HCT116 (cell line): ENCODE measurements around the gene FPR1. TPM values are rescaled to one million over a fixed set of nuclear protein-coding genes. Genes with fewer than 3 reads are reported as not detected.

Experiments used
- ATAC-seq: fragments of 200-7000 bp; cut with Tn5 transposase; 2 replicates; pipeline ENCODE4 v1.9.1; 2020; ENCODE audit warnings: mild to moderate bottlenecking, moderate library complexity
- BruUV-seq: library from RNA; stranded (reverse); fragments of 400-500 nt; replicated peaks from 2 replicates; lab custom pipeline; 2021; lab: Mats Ljungman, UMichigan
- CTCF ChIA-PET: fragments of 300-600 bp; sonication (Branson Sonifier 250); formaldehyde crosslinking; loops from one replicate; lab custom pipeline; 2021; ENCODE audit warnings: antibody characterized with exemption; lab: Charles Lee
- POLR2A ChIA-PET: fragments of 300-600, 350-600 bp; sonication (Branson Sonifier 250); formaldehyde crosslinking; loops from one replicate; lab custom pipeline; 2021; ENCODE audit warnings: antibody characterized with exemption; lab: Charles Lee
- RAD21 ChIA-PET, 2 experiments: fragments of 300-600 bp; sonication (Branson Sonifier 250); formaldehyde crosslinking; loops; one replicate each; lab custom pipeline; 2023; ENCODE audit warnings: low total read pairs in 2 of 2; ENCODE audit not compliant: uncharacterized antibody in 2 of 2, unreplicated experiment in 2 of 2, low non-redundant PET in 1 of 2; lab: Charles Lee
- DNase-seq: peaks from one replicate; pipeline ENCODE4 v3.0.0-alpha.2; 2010; ENCODE audit warnings: low read depth, low spot score
- H2AFZ ChIP-seq: fragments of 200-600 bp; shearing (Covaris generic), sonication (generic); 2 replicates; pipeline ENCODE4 v1.6.1; 2017; ENCODE audit warnings: low read depth, mixed run types, mixed read lengths, antibody characterized with exemption, low read length; ENCODE audit not compliant: poor library complexity, severe bottlenecking
- H3K27ac ChIP-seq: 2 replicates; pipeline ENCODE4 v1.5.1; 2012; ENCODE audit warnings: low read depth, low read length
- H3K27me3 ChIP-seq: fragments of 200-600 bp; sonication (generic); 2 replicates; pipeline ENCODE4 v1.6.1; 2016; ENCODE audit warnings: mixed run types, low read length, mixed read lengths; ENCODE audit not compliant: insufficient read depth
- H3K36me3 ChIP-seq, 2 experiments: fragments of 200-500 bp in 1 of 2; fragments of 200-600 bp in 1 of 2; sonication (Bioruptor generic) in 1 of 2; sonication (generic) in 1 of 2; 2 replicates each; pipeline versions ENCODE4 v1.5.1 to v1.6.1; 2014 to 2016; ENCODE audit warnings: low read length in 2 of 2, inconsistent platforms in 1 of 2, mixed read lengths in 1 of 2, mixed run types in 1 of 2; ENCODE audit not compliant: insufficient read depth in 2 of 2, control insufficient read depth in 1 of 2
- H3K4me1 ChIP-seq, 2 experiments: fragments of 200-600 bp in 1 of 2; sonication (generic) in 1 of 2; 2 replicates each; pipeline versions ENCODE4 v1.5.1 to v1.6.1; 2012 to 2017; ENCODE audit warnings: low read length in 2 of 2, inconsistent platforms in 1 of 2, mild to moderate bottlenecking in 1 of 2, mixed read lengths in 1 of 2, mixed run types in 1 of 2, moderate library complexity in 1 of 2; ENCODE audit not compliant: insufficient read depth in 2 of 2, control insufficient read depth in 1 of 2
- H3K4me2 ChIP-seq: fragments of 200-600 bp; sonication (generic); 2 replicates; pipeline ENCODE4 v1.6.1; 2017; ENCODE audit warnings: mixed run types, low read length, mixed read lengths
- H3K4me3 ChIP-seq, 2 experiments: fragments of 200-600 bp in 1 of 2; sonication (generic) in 1 of 2; replicated peaks in 1 of 2; 2 replicates each; pipeline ENCODE4 v1.5.1; 2011 to 2016; ENCODE audit warnings: low read length in 2 of 2, control low read depth in 1 of 2, low read depth in 1 of 2, mild to moderate bottlenecking in 1 of 2, mixed read lengths in 1 of 2, mixed run types in 1 of 2
- H3K79me2 ChIP-seq: fragments of 200-600 bp; sonication (generic); 2 replicates; pipeline ENCODE4 v1.6.1; 2017; ENCODE audit warnings: mild to moderate bottlenecking, mixed run types, low read length, moderate library complexity, mixed read lengths; ENCODE audit not compliant: insufficient read depth
- H3K9ac ChIP-seq: fragments of 200-600 bp; sonication (generic); 2 replicates; pipeline ENCODE4 v1.6.1; 2016; ENCODE audit warnings: low read length, mixed read lengths
- H3K9me2 ChIP-seq: fragments of 200-600 bp; sonication (generic), shearing (Covaris generic); 2 replicates; pipeline ENCODE4 v1.6.1; 2017; ENCODE audit warnings: mixed run types, mild to moderate bottlenecking, moderate library complexity; ENCODE audit not compliant: insufficient read depth
- H3K9me3 ChIP-seq, 2 experiments: fragments of 200-500 bp in 1 of 2; fragments of 200-600 bp in 1 of 2; sonication (Bioruptor generic) in 1 of 2; sonication (generic) in 1 of 2; 2 replicates each; pipeline ENCODE4 v1.6.1; 2014 to 2017; ENCODE audit warnings: low read length in 2 of 2, mixed read lengths in 2 of 2, inconsistent platforms in 1 of 2, low read depth in 1 of 2, mild to moderate bottlenecking in 1 of 2, mixed run types in 1 of 2, moderate library complexity in 1 of 2; ENCODE audit not compliant: control insufficient read depth in 1 of 2, insufficient read depth in 1 of 2
- H4K20me1 ChIP-seq: fragments of 200-600 bp; sonication (generic), shearing (Covaris generic); 2 replicates; pipeline ENCODE4 v1.6.1; 2017; ENCODE audit warnings: mixed run types, mild to moderate bottlenecking, moderate library complexity; ENCODE audit not compliant: insufficient read depth
- ATF3 ChIP-seq: IDR thresholded peaks from 2 replicates; pipeline ENCODE4 v1.6.1; 2012
- CEBPB ChIP-seq: IDR thresholded peaks from 2 replicates; pipeline ENCODE4 v1.6.1; 2012; ENCODE audit warnings: low read depth
- JUND ChIP-seq: IDR thresholded peaks from 2 replicates; pipeline ENCODE4 v1.6.1; 2012
- POLR2A ChIP-seq: IDR thresholded peaks from 2 replicates; pipeline ENCODE4 v1.7.0; 2011; ENCODE audit warnings: borderline replicate concordance; ENCODE audit not compliant: insufficient read depth, insufficient read length; ENCODE audit errors: extremely low read depth
- POLR2AphosphoS5 ChIP-seq: IDR thresholded peaks from 2 replicates; pipeline ENCODE4 v1.6.1; 2011; ENCODE audit warnings: mild to moderate bottlenecking, low read depth, low read length, moderate library complexity
- SP1 ChIP-seq: IDR thresholded peaks from 2 replicates; pipeline ENCODE4 v1.6.1; 2012; ENCODE audit warnings: low read depth
- intact Hi-C: fragments of 100-400 bp; cut with micrococcal nuclease; formaldehyde crosslinking; loops from 2 replicates; pipeline ENCODE4 v1.10.0; 2022
- total RNA-seq: library from RNA; stranded (reverse); gene quantifications from one replicate; pipeline ENCODE4 v1.2.1, GENCODE V29; 2021; ENCODE audit not compliant: unreplicated experiment

The FPR1 gene
- total RNA-seq, 1 experiment from 2014 or later, result not detected

- Histone ChIP-seq H3K4me2 (no peak overlapping the region), H3K9ac (no peak overlapping the region), H3K4me3 (no peak overlapping the region), H3K27ac (no peak overlapping the region), H4K20me1 (no peaks in the 10 kb centered on the region), H2AFZ (no peak overlapping the region), H3K9me3 (no peaks in the 10 kb centered on the region), H3K4me1 (peaks cover 0 to 4% of the 10 kb centered on the region in 2 experiments; a peak in 1 of 4 replicates), H3K36me3 (no peaks in the 10 kb centered on the region), H3K79me2 (no peaks in the 10 kb centered on the region), H3K9me2 (no peaks in the 10 kb centered on the region), H3K27me3 (no peaks in the 10 kb centered on the region)
- ChIA-PET CTCF (interaction anchor here (1.7 kb wide), 1 partner anchor 119 kb away, joined by 7 read pairs; no protein-coding TSS in a partner anchor), RAD21 (no interaction called here), POLR2A (no interaction called here)
- TF ChIP-seq POLR2AphosphoS5 (no peak), JUND (no peak), POLR2A (no peak), ATF3 (no peak)
- intact Hi-C loops, result loop anchor here (10.0 kb wide), 1 partner anchor 455 kb away; no protein-coding TSS in a partner anchor
- no TSS peak for BruUV-seq
- ATAC-seq (no peak), DNase-seq (no peak)
Measured at GRCh38 chr19:51780270-51780669, 28.6 kb upstream of the FPR1 start.

- no peak overlapping the region for H3K4me3 ChIP-seq
- H2AFZ ChIP-seq, result no peak overlapping the region
- H3K79me2 ChIP-seq, result no peaks in the 10 kb centered on the region
- H3K4me2 ChIP-seq, result no peak overlapping the region
- H3K9me3 ChIP-seq, result no peaks in the 10 kb centered on the region
- DNase-seq (no peak), ATAC-seq (no peak)
- POLR2A ChIA-PET, result no interaction called here
- no peak overlapping the region for H3K9ac ChIP-seq
- peaks cover 0 to 4% of the 10 kb centered on the region in 2 experiments; a peak in 1 of 4 replicates for H3K4me1 ChIP-seq
- no peaks in the 10 kb centered on the region for H3K27me3 ChIP-seq
- no peak for TF ChIP-seq POLR2A
- no peak for TF ChIP-seq CEBPB
- no peak for TF ChIP-seq SP1
- H3K36me3 ChIP-seq, result no peaks in the 10 kb centered on the region
- H4K20me1 ChIP-seq, result no peaks in the 10 kb centered on the region
- intact Hi-C loops, result loop anchor here (5.0 to 10.0 kb wide), 3 partner anchors 112 to 455 kb away; no protein-coding TSS in a partner anchor
- RAD21 ChIA-PET, result no interaction called here
- CTCF ChIA-PET, result interaction anchor here (1.7 kb wide), 1 partner anchor 118 kb away, joined by 7 read pairs; no protein-coding TSS in a partner anchor
- H3K9me2 ChIP-seq, result no peaks in the 10 kb centered on the region
- no TSS peak for BruUV-seq
- H3K27ac ChIP-seq, result no peak overlapping the region
Measured at GRCh38 chr19:51779703-51780102, 28.0 kb upstream of the FPR1 start.
